NCI-H1694 (cell line): ENCODE data around the gene CDNF.
"Not testable (repeated sequence)": the region's sequence is repeated elsewhere in the genome, so short reads cannot be mapped to it uniquely, and the experiment has no call there.

Experiments used
- DNase-seq: peaks from one replicate; lab custom pipeline; 2025; lab: John Stamatoyannopoulos, UW

The CDNF gene

DNA sequence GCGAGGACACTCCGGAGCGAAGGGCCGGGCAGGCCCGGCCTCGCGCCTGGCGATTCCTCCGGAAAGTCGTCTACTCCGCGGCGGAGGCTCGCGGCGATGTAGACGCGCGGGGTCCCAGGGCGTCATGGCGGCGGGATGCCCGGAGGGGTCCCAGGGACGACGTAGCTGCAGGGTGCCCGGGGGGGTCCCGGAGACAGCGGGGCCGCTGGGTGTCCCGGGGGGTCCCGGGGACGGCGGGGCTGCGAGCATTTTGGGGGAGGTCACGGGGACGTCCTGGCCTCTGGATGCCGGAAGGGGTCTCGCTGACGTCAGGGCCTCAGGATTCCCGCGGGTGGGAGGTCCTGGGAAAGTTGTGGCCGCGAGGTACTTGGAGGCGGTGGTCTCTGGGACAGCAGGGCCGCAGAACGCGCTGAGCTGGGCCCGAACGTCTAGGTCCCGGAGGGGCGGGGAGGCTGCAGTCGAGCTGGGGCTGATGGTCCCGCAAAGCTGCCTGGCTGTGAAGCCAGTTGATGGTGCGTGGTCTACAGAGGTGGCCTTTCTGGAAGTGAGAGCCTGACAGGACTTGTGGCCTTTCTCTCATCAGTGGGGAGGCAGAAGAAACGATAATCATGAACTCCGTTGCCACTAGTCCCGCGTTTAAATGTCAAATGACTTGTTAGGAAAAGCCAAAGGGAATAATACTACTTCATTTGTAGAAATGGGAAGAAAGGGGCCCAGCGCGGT is 906 bp upstream of the CDNF start:
- DNase-seq: no peak

DNA sequence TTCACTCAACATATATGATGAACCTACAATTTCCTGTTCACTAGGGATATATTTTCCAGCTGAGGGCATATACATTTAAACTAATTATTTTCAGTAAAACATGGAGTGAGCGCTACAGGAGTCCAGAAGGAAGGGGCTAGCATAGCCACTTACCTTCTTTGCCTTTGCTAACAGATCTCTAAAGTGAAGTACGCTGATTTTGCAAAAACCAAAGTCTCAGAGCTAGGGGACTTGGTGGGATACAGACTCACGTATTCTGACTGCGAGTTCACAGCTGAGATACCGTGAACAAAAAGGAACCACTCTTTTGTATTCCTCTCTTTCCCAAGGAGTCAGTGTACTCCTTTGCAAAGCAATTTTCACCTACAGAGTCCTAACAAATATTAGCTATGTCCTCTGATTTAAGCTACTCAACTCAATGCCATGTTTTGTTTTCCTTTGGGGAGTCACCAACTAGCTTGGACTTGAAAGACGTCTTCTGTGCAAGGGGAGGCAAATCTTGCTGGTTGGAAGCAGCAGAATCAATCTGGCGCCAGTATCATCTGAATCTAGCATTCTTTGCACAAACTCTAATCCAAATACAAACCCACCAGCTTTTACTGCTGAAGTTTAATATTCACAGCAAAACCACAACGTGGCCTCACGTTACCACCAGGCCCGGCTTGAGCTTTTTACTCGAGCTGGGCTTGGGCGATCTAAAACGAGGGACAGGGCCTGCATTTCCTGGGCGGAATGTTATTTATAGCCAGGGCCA is 657 bp downstream of the CDNF start:
- DNase-seq: no peak

DNA sequence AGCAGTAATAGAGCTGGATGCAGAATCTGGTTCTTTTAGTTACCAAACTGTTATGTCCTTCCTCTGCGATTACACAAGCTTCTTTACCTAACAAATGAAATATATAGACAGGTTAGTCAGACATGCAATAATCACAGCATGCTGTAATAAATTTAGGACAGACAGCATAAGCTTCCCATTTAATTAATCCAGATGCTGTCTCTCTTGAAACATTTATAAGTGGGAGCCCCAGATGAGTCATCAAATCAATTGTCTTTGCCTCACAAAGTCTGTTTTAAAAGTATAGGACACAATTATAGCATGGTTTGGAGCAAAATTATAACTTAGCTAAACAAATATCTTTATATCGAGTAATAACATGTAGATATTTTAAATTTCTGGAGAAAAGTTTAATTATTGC is 1.6 kb downstream of the CDNF start:
- no peak for DNase-seq

DNA sequence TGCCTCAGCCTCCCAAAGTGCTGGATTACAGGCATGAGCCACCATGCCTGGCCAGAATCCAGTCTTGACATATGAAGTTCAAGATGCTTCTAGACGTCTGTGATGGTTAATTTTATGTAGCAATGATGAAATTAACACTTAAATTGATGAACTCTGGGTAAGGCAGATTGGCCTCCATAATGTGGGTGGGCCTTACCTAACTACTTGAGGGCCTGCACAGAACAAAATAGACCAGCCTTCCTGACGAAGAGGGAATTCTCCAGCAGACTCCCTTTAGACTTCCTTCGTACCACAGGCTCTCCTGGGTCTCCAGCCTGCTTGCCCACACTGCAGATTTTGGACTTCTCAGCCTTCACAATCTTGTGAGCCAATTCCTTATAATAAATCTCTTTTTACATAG is 4.7 kb downstream of the CDNF start:
- no peak for DNase-seq

DNA sequence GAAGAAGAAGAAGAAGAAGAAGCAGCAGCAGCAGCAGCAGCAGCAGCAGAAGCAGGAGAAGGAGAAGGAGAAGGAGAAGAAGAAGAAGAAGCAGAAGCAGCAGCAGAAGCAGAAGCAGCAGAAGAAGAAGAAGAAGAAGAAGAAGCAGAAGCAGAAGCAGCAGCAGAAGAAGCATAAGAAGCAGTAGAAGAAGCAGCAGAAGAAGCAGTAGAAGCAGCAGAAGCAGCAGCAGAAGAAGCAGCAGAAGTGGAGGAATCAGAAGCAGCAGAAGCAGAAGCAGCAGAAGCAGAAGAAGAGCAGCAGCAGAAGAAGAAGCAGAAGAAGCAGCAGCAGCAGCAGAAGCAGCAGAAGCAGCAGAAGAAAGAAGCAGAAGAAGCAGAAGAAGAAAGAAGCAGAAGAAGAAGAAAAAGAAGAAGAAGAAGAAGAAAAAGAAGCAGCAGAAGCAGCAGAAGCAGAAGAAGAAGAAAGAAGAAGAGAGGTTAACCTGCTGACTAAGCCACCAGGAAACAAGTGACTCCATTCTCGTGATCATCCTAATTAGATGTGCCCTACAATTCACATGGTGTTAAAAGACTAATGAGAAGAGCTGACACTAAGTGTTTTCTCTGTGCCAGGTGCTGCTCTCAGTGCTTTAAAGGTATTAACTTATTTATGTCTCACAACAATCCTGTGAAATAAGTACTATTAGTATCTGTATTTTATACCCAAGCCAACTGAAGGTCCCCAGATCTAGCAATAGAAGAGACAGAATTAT is 11.6 kb downstream of the CDNF start:
- no peak for DNase-seq

DNA sequence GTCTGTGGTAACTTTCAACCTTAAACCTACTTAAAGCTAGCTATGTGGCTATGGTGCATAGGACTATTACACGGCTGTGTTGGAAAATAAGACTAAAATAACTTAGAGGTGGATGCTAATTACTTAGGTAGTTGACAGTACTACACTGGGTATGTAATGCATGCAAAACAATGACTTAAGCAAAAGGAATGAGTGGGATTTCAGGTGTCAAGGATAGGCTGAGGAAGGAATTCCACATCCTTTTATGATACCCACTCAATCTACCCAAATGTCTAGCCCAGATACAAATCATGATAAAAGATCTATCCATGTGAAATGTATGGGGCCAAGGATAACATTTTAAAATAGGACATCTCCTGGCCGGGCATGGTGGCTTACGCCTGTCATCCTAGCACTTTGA is 13.9 kb downstream of the CDNF start:
- DNase-seq: no peak

DNA sequence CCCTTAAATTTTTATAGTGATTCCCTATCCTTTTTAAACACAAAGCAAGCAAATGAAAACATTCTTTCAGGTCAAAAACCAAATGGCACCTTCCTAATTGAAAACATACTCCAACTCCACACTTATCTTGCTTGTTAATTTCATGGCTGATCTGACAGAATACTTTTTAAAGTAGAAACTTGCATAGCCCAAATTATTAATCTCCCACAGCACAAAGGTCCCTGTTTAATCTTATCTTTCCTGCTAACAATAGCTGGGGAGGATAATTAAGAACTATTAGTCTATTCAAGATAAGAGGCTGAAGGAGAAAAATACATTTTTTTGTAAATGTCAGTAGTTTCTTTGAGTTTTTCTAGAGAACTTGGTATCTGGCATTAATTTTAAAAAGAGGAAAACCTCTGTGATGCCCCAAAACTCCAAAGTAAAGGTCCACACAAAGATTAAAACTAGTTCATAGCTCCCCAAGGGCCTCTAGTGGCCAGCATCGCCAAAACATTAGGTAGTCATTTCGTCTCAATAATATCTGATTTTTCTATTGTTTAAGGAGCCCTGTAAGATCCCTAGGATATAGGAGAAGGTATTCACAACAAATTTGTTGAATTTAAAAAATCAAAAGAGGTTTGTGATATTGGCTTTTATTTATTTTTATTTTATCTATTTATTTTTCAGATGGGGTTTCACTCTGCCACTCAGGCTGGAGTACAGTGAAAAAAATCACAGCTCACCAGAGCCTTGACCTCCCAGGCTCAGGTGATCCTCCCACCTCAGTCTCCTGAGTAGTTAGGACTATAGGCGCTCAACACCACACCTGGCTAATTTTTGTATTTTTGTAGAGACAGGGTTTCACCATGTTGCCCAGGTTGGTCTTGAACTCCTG is 14.7 kb downstream of the CDNF start:
- peak; percentile 15 for DNase-seq

DNA sequence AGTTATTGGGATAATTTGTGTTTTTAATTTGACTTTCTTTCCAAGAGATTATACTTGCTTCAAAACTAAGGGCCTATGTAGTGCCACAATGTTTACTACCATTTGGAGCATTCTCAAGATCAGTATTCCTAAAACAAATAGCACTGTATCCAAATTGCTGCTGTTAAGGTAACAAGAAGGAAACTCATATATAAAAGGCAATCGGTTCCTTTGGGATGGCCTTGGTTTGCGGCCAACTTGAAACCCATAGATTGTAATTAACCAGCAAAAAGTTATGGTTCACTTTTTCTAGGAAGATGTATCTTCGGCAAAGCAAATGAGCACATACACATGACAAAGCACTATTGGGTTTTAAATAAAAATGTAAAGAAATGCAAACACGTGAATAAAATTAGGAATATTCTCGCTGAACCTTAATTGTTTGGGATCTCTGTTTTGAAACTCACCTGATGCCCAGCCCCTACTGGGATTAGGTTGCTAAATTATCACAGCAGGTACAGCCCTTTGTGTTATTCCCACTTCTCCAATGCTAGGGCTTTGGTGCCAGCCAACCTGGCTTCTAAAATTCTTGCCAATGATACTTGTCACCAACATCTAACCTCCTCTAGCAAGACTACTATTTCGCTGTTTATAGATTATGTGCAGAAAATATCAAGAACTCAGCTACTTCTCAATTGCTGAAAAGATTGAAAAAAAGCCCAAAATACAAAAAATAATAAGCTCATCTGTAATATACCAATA is 16.0 kb downstream of the CDNF start:
- DNase-seq: no peak

DNA sequence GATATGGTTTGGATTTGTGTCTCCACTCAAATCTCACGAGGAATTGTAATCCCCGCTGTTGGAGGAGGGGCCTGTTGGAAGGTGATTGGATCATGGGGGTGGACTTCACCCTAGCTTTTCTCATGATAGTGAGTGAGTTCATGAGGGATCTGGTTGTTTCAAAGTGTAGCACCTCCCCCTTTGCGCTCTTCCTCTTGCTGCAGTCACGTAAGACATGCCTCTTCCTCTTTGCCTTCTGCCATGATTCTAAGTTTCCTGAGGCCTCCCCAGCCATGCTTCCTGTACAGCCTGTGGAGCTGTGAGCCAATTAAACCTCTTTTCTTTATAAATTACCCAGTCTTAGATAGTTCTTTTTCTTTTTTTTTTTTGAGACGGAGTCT is 17.1 kb downstream of the CDNF start:
- no peak for DNase-seq

DNA sequence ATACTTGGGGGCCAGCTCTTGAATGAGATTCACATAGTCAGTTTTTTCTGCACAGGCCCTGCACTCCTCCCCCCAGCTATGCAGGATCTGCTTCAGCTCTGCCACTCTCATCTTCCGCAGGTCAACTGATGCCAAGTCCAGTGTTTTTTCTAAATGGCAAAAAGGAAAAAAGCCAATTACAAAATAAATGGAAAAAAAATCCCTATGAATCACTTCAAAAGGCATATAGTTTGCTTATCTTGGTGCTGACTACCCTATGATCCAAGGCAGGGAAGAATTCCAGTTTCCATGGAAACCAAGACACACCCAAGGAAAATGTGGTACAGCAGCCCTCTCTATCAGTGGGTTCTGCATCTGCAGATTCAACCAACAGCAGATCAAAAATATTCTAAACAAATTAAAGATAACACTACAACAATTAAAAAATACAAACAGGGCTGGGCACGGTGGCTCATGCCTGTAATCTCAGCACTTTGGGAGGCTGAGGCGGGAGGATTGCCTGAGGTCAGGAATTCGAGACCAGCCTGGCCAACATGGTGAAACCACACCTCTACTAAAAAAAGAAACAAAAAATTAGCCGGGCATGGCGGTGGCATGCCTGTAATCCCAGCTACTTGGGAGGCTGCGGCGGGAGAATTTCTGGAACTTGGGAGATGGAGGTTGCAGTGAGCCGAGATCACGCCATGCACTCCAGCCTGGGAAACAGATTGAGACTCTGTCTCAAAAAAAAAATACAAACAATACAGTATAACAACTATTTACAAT is 17.6 kb downstream of the CDNF start:
- no peak for DNase-seq

DNA sequence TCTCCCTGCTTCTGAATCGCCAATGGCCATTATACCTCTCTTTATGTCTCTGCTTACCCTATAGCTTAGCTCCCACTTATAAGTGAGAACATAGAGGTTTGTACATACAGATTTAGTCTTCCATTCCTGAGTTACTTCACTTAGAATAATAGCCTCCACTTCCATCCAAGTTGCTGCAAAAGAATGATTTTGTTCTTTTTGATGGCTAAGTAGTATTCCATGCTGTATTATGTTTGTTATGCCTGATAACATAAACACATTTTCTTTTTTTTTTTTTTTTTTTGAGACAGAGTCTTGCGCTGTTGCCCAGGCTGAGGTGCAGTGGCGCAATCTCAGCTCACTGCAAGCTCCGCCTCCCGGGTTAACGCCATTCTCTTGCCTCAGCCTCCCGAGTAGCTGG is 21.1 kb downstream of the CDNF start:
- not testable (repeated sequence) for DNase-seq

DNA sequence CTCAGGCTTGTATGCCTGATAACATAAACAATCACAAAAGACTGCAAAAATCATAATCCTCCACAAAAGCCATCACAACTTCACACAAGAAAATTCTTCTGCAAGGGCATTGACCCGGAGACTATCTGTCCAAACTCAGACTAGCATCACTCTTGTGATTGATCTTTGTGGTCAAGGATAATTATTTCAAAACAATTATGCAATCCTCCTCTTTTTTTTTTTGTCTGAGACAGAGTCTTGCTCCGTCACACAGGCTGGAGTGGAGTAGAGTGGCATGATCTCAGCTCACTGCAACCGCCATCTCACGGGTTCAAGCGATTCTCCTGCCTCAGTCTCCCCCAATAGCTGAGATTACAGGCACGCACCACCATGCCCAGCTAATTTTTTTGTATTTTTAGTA is 22.2 kb downstream of the CDNF start:
- no peak for DNase-seq

DNA sequence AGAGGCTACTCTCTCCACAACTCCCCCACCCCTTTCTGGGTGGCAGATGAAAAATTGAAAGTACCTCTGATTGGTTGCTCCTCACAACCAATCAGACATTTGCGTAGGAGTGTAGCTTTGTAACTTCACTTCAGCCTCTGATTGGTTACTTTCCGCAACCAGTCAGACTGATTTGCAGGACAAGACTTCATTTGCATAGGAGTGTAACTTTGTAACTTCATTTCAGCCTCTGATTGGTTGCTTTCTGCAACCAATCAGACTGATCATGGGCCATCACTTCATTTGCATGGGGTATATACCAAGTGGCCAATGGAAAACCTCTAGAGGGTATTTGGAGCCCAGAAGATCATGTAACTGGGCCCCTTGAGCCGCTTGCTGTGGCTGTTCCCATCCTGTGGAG is 25.6 kb downstream of the CDNF start:
- no peak for DNase-seq

DNA sequence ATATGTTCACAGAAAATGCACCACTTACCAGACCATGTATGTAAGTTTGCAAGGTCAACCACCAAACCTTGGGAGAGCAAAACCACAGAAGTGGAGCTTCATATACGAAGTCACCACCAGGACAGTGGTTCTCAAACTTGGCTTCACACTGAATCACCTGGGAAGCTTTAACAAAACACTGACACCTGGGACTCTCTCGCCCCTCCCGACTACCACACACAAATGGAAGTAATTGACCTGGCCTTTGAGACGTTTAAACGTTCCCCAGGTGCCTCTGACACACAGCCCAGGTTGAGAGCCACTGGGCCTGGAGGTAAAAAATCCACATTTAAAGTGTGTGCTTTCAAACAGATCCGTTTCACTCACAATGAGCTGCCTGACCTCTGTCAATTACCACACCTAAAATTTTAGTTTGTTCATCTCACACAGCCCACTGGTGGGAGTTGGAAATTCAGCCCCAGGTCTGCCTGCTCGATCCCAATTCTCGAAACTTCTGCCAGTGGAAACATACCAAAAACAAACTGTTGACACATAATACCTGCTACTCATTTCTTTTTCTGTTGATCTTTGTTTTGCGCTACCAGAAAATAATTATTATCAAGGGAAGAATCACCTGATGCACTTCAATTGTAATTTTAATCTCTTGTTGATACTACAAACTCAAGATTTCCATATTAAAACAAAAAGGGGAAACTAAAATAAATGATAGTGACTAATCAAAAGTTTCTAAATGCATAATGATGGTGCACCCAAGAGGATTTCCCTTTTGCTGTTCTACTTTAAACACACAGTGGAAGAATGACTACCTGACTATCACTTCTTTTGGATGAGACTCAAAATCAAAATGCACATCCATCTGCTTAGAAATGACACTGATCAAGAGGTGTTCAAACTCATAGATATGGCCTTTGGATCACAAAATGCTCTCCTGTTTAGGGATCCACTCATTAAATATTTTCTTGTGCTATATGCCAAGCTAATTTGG is 26.6 kb downstream of the CDNF start:
- DNase-seq: no peak

DNA sequence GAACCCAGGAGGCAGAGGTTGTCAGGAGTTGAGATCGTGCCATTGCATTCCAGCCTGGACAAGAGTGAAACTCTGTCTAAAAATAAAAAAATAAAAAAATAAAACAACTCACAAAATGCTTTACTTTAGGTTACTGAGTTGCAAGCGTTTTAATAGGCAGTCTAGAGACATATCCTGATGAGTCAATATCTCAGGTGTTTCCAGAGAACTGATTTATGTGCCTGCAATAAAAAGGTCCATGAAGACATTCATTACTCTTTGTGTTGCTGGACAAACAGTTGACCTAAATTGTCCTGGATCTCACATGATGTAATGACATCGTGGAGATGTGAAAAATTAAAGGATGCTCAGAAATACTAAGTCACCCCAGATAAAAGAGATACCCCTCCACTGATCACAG is 31.5 kb downstream of the CDNF start:
- no peak for DNase-seq

DNA sequence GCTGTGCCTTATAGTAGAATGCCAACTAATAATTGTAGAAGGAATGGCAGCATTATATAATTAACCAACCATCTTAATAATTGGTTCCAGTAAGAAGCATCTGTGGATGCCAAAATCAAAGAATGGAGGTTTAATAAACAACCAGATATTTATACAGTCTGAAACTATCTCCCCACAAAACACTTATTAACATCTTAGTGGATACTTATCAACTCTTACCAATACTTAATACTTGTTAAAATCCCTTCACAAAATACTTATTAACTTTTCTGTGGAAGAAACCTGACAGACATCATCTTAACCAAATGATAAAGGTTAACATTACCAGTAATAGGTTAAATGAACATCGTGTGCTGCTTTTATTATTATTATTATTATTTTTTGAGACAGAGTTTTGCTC is 34.0 kb downstream of the CDNF start:
- DNase-seq: no peak

DNA sequence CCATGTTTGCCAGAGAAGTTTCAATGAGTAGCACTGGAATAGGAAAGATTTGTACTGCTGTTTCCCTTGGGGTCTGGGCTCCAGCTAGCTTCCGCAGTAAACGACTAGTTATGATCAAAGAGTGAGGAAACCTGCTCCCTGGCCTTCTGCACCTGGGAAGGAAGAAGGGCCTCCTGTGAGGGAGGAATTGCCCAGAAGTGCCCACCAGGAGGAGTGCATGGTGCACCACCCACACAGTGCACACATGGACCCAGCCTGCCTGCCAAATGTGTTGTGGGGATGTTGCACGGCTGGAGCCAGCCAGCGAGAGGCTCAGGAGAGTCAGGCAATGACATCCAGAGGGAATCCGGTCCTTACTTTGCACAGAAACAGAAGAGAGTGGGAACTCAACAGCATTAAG is 36.1 kb downstream of the CDNF start:
- no peak for DNase-seq

DNA sequence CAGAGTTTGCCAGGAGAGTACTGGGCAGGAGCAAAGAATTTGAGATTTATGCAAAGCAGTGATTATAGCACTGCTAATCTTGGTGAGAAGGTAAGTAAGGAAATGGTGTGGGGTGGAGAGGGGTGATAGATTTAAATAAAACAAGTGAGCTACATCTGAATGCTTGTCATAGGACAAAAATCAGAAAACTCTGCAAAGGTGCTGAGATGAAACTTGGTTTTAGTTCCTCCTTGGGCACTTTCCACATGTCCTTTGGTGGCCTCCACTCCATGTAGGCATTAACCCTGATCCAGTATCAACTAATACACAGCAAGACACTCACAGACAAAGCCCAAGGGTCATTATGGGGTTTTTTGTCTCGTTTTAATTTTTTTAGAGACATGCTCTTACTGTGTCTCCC is 37.4 kb downstream of the CDNF start:
- no peak for DNase-seq

DNA sequence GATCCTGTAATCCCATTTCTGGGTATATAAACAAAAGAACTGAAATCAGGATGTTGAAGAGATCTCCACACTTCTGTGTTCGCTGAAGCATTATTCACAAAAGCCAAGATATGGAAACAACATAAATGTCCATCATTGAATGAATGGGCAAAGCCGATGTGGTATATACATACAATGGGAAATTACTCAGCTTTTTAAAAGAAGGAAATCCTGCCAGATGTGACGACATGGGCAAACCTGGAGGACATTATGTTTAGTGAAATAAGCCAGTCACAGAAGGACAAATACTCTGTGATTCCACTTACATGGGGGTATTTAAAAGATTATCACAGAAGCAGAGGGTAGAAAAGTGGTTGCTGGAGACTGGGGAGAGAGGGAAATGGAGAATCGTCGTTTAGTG is 39.2 kb downstream of the CDNF start:
- no peak for DNase-seq
